Gastroesophageal sphincter (tissue), 3 donors: ENCODE results near the gene CCL4.

Experiments
- CTCF ChIP-seq, 4 experiments: fragments of 200-600 bp in 2 of 4; fragments of 450-650 bp in 2 of 4; sonication (generic) in 1 of 4; IDR thresholded peaks; one replicate each; pipeline ENCODE4 v1.5.1; 2017 to 2019; ENCODE audit warnings: antibody characterized with exemption in 4 of 4, mild to moderate bottlenecking in 2 of 4, moderate library complexity in 2 of 4
- EP300 ChIP-seq: sonication (generic); formaldehyde crosslinking; IDR thresholded peaks from one replicate; pipeline ENCODE4 v1.6.1; 2017; ENCODE audit warnings: antibody characterized with exemption, mild to moderate bottlenecking
- POLR2AphosphoS5 ChIP-seq: sonication (generic); formaldehyde crosslinking; IDR thresholded peaks from one replicate; pipeline ENCODE4 v1.6.1; 2017; ENCODE audit warnings: antibody characterized with exemption

DNA sequence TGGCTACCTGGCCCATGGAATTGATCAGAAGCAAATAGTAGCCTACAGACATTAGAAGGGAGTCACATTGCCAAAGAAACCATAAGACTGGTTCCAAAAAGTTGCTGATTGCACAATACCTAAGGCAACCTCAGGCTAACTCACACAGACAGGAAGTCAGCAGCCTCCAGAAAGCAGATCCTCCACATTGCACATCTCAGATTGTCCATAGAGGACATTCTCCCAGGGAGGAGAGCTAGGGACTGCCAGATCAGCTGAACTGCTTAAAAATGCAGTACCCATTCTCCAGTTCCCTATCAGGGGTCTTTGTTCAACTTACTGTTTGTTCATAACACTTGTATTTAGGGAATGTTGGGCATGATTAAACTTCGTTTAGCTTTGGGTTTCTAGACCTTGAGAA is 17.9 kb upstream of the CCL4 start:
- TF ChIP-seq POLR2AphosphoS5 (no peak), CTCF (IDR thresholded peaks at IDR 0.05) (no peak), EP300 (no peak)
